Adrenal gland (tissue), 5 donors: Measurements from ENCODE around the gene SUPT4H1.

Experiments
- POLR2A ChIP-seq, 2 donors: fragments of 450-650 bp; IDR thresholded peaks; one replicate each; pipeline ENCODE4 v1.6.1; 2017; ENCODE audit warnings: antibody characterized with exemption in 2 of 2, mild to moderate bottlenecking in 2 of 2, moderate library complexity in 1 of 2
- TF ChIP-seq, protein P1 (sequence below), 6 experiments: fragments of 450-650 bp in 4 of 6; fragments of 200-600 bp in 2 of 6; sonication (generic) in 1 of 6; IDR thresholded peaks; 1 replicate in 5 of 6; 2 replicates in 1 of 6; pipeline versions ENCODE4 v1.5.1 to v1.8.0; 2016 to 2021; ENCODE audit warnings: antibody characterized with exemption in 6 of 6, mild to moderate bottlenecking in 2 of 6, moderate library complexity in 1 of 6
- donor health status: DM: no; HTN: no; CAD: no.

DNA sequence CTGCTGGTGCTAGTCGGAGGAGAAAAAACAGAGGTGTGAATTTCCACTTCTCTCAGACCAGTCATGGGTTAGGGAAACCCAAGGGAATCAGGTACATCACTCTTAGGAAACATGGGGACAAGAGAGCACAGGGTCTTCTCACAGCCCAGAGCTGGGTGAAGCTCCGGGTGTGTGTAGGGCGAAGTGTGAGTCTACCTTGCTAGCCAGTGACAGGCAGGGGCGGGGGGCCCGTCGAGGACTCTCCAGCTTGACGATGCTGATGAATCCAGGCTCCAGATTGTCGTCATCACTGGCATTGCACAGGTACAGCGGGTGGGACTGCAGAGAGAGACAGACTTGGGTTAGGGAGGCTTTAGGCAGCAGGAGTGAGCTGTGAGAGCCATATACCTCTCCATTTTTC is 18.7 kb upstream of the SUPT4H1 start:
- TF ChIP-seq, protein P1, sequence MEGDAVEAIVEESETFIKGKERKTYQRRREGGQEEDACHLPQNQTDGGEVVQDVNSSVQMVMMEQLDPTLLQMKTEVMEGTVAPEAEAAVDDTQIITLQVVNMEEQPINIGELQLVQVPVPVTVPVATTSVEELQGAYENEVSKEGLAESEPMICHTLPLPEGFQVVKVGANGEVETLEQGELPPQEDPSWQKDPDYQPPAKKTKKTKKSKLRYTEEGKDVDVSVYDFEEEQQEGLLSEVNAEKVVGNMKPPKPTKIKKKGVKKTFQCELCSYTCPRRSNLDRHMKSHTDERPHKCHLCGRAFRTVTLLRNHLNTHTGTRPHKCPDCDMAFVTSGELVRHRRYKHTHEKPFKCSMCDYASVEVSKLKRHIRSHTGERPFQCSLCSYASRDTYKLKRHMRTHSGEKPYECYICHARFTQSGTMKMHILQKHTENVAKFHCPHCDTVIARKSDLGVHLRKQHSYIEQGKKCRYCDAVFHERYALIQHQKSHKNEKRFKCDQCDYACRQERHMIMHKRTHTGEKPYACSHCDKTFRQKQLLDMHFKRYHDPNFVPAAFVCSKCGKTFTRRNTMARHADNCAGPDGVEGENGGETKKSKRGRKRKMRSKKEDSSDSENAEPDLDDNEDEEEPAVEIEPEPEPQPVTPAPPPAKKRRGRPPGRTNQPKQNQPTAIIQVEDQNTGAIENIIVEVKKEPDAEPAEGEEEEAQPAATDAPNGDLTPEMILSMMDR (IDR thresholded peaks at IDR 0.05) = no peak
- no peak for TF ChIP-seq POLR2A (IDR thresholded peaks at IDR 0.05)
